HG02852 (cell line): ENCODE results near the gene CNTNAP5.

Experiments used
- ATAC-seq: cut with Tn5 transposase; IDR thresholded peaks from one replicate; pipeline ENCODE4 v1.9.1; 2021; ENCODE audit warnings: mild to moderate bottlenecking, moderate library complexity; ENCODE audit not compliant: unreplicated experiment

CNTNAP5 gene

GRCh38 chr2:124534028-124534427 is 508.9 kb downstream of the CNTNAP5 start:
- no peak for ATAC-seq

- no peak for ATAC-seq
Observed at GRCh38 chr2:124535816-124536215, 510.7 kb downstream of the CNTNAP5 start.

- ATAC-seq, result no peak
Observed at GRCh38 chr2:124536591-124536990, 511.5 kb downstream of the CNTNAP5 start.

GRCh38 chr2:124538549-124538948 is 513.5 kb downstream of the CNTNAP5 start:
- ATAC-seq, result no peak

GRCh38 chr2:124540805-124541204 is 515.7 kb downstream of the CNTNAP5 start:
- no peak for ATAC-seq

- no peak for ATAC-seq
Observed at GRCh38 chr2:124542932-124543640, 518.0 kb downstream of the CNTNAP5 start.

GRCh38 chr2:124547700-124548099 is 522.6 kb downstream of the CNTNAP5 start:
- no peak for ATAC-seq

GRCh38 chr2:124558277-124558905 is 533.3 kb downstream of the CNTNAP5 start:
- ATAC-seq, result no peak

GRCh38 chr2:124559236-124559635 is 534.1 kb downstream of the CNTNAP5 start:
- ATAC-seq, result no peak

- ATAC-seq, result no peak
Observed at GRCh38 chr2:124560592-124561112, 535.6 kb downstream of the CNTNAP5 start.

GRCh38 chr2:124561486-124561885 is 536.4 kb downstream of the CNTNAP5 start:
- no peak for ATAC-seq

GRCh38 chr2:124563426-124563825 is 538.3 kb downstream of the CNTNAP5 start:
- ATAC-seq, result no peak

- ATAC-seq, result no peak
Observed at GRCh38 chr2:124566518-124566970, 541.5 kb downstream of the CNTNAP5 start.

GRCh38 chr2:124570872-124571271 is 545.8 kb downstream of the CNTNAP5 start:
- no peak for ATAC-seq

GRCh38 chr2:124571836-124572235 is 546.7 kb downstream of the CNTNAP5 start:
- no peak for ATAC-seq

GRCh38 chr2:124572934-124573634 is 548.0 kb downstream of the CNTNAP5 start:
- no peak for ATAC-seq

GRCh38 chr2:124575497-124575896 is 550.4 kb downstream of the CNTNAP5 start:
- no peak for ATAC-seq

- ATAC-seq, result no peak
Observed at GRCh38 chr2:124580263-124580662, 555.2 kb downstream of the CNTNAP5 start.

GRCh38 chr2:124582387-124582786 is 557.3 kb downstream of the CNTNAP5 start:
- no peak for ATAC-seq

- no peak for ATAC-seq
Observed at GRCh38 chr2:124584615-124585014, 559.5 kb downstream of the CNTNAP5 start.

GRCh38 chr2:124585277-124585676 is 560.2 kb downstream of the CNTNAP5 start:
- ATAC-seq, result no peak

- ATAC-seq, result no peak
Observed at GRCh38 chr2:124586210-124586609, 561.1 kb downstream of the CNTNAP5 start.
